Measurements from ENCODE around the gene SCFD2. TPM values are rescaled to one million over a fixed set of nuclear protein-coding genes. Genes with fewer than 3 reads are reported as not detected.

Gene SCFD2
- total RNA-seq, 1 experiment from 2014 or later = 7.4 TPM

- no peaks in the 10 kb centered on the region for H3K9me3 ChIP-seq (ENCODE audit: control insufficient read depth, insufficient read depth, low read depth, low read length)
- in situ Hi-C loops (cut with HindIII; ENCODE audit: low pct_unique_long_range_greater_than_20kb, low sequenced_read_pairs) (no loop called here), intact Hi-C loops (cut with micrococcal nuclease; ENCODE audit: unreplicated experiment) (no loop called here)
- TF ChIP-seq, protein P1, sequence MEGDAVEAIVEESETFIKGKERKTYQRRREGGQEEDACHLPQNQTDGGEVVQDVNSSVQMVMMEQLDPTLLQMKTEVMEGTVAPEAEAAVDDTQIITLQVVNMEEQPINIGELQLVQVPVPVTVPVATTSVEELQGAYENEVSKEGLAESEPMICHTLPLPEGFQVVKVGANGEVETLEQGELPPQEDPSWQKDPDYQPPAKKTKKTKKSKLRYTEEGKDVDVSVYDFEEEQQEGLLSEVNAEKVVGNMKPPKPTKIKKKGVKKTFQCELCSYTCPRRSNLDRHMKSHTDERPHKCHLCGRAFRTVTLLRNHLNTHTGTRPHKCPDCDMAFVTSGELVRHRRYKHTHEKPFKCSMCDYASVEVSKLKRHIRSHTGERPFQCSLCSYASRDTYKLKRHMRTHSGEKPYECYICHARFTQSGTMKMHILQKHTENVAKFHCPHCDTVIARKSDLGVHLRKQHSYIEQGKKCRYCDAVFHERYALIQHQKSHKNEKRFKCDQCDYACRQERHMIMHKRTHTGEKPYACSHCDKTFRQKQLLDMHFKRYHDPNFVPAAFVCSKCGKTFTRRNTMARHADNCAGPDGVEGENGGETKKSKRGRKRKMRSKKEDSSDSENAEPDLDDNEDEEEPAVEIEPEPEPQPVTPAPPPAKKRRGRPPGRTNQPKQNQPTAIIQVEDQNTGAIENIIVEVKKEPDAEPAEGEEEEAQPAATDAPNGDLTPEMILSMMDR (IDR thresholded peaks at IDR 0.05) = no peak
- TF ChIP-seq SIN3A (IDR thresholded peaks at IDR 0.05; ENCODE audit: borderline replicate concordance, insufficient read depth, low read depth, low read length) (no peak), POLR2AphosphoS5 (IDR thresholded peaks at IDR 0.05; ENCODE audit: low read depth, low read length) (no peak), REST (IDR thresholded peaks at IDR 0.05; ENCODE audit: insufficient read depth in 1 of 2, low read depth in 2 of 2, low read length in 1 of 2) (no peak), TCF7L2 (IDR thresholded peaks at IDR 0.05; ENCODE audit: low read depth, low read length) (no peak)
- no peak overlapping the region for H3K27ac ChIP-seq (ENCODE audit: low read length)
- no peak for DNase-seq (ENCODE audit: low read depth, low spot score)
- CTCF ChIA-PET = no interaction called here
- no TSS peak for BruUV-seq (replicated peaks)
- ATAC-seq = no peak
- H3K36me3 ChIP-seq (ENCODE audit: control insufficient read depth, insufficient read depth, low read length) = no peaks in the 10 kb centered on the region
- no peaks in the 10 kb centered on the region for H3K27me3 ChIP-seq (ENCODE audit: control insufficient read depth, insufficient read depth, low read length)
- H3K4me1 ChIP-seq (ENCODE audit: control insufficient read depth, insufficient read depth, low read length) = no peaks in the 10 kb centered on the region
- POLR2A ChIA-PET = no interaction called here
- H3K4me3 ChIP-seq (ENCODE audit: low read depth in 2 of 2, low read length in 2 of 2) = no peak overlapping the region
Observed at GRCh38 chr4:53068755-53069330, 297.0 kb downstream of the SCFD2 start.

DNA sequence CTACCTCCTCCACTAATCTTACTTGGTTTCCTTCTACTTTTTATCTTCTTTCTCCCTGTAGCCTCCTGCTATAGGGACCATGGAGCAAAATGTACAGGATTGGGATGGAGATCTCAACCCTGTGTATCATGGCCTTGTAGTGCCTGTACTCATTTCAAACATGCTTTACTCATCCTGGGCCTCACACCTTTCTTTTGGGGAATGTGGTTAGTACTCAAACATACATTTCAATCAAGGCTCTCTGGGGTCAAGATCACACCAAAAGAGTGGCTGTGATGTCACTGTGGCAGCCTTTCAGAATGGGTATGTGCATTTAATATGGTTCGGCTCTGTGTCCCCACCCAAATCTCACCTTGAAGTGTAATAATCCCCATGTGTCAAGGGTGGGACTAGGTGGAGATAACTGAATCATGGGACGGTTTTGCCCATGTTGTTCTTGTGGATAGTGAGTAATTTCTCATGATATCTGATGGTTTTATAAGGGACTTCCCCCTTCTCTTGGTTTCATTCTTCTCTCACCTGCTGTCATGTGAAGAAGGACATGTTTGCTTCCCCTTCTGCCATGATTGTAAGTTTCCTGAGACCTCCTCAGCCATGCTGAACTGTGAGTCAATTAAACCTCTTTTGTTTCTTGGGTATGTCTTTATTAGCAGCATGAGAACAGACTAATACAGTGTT, 298.6 kb downstream of the SCFD2 start:
- ChIA-PET POLR2A (no interaction called here), CTCF (no interaction called here)
- H3K27ac ChIP-seq (ENCODE audit: low read length) = no peak overlapping the region
- in situ Hi-C loops (cut with HindIII; ENCODE audit: low pct_unique_long_range_greater_than_20kb, low sequenced_read_pairs) = no loop called here
- intact Hi-C loops (cut with micrococcal nuclease; ENCODE audit: unreplicated experiment) = no loop called here
- H3K27me3 ChIP-seq (ENCODE audit: control insufficient read depth, insufficient read depth, low read length) = no peaks in the 10 kb centered on the region
- no peak for DNase-seq (ENCODE audit: low read depth, low spot score)
- H3K4me1 ChIP-seq (ENCODE audit: control insufficient read depth, insufficient read depth, low read length) = no peaks in the 10 kb centered on the region
- no peaks in the 10 kb centered on the region for H3K36me3 ChIP-seq (ENCODE audit: control insufficient read depth, insufficient read depth, low read length)
- ATAC-seq = no peak
- no peaks in the 10 kb centered on the region for H3K9me3 ChIP-seq (ENCODE audit: control insufficient read depth, insufficient read depth, low read depth, low read length)
- no peak overlapping the region for H3K4me3 ChIP-seq (ENCODE audit: low read depth in 2 of 2, low read length in 2 of 2)
- BruUV-seq (replicated peaks) = no TSS peak
- TF ChIP-seq REST (IDR thresholded peaks at IDR 0.05; ENCODE audit: insufficient read depth in 1 of 2, low read depth in 2 of 2, low read length in 1 of 2) (no peak), SIN3A (IDR thresholded peaks at IDR 0.05; ENCODE audit: borderline replicate concordance, insufficient read depth, low read depth, low read length) (no peak), POLR2AphosphoS5 (IDR thresholded peaks at IDR 0.05; ENCODE audit: low read depth, low read length) (no peak), TCF7L2 (IDR thresholded peaks at IDR 0.05; ENCODE audit: low read depth, low read length) (no peak)
- TF ChIP-seq, protein P1 (IDR thresholded peaks at IDR 0.05) = no peak
